ENCODE results near the gene TEX261. TPM values are rescaled to one million over a fixed set of nuclear protein-coding genes. Genes with fewer than 3 reads are reported as not detected.

The TEX261 gene
- total RNA-seq, 1 donor from 2014 or later = 9.4 TPM

DNA sequence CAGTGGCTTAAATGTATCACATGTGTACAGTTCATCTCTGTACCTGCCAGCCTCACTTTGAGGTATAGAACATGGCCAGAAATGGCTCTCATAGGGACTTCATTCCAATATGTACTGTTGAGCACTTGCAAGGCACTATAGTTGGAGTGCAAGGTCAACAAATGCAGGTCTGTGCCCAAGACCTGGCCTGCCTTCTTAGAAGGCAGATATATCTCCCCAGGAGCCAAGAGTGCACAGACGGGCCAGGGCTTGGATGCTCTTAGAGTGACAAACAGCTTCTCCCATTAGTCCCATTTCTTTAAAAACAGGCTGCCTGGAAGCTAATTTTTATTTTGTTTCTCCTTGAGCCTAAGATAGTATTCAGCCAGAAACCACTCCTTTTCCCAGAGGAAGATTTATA lies 7.3 kb downstream of the TEX261 start:
- no peak overlapping the region for H3K4me3 Mint-ChIP-seq
- no peak overlapping the region for H3K27ac ChIP-seq
- H3K9me3 Mint-ChIP-seq = no peaks in the 10 kb centered on the region
- H3K79me2 ChIP-seq (ENCODE audit: low read depth) = no peaks in the 10 kb centered on the region
- no peaks in the 10 kb centered on the region for H3K27me3 ChIP-seq
- DNase-seq (ENCODE audit: low spot score) = no peak
- H3K9me3 ChIP-seq (ENCODE audit: low read depth) = no peaks in the 10 kb centered on the region
- H3K36me3 Mint-ChIP-seq = peaks cover 18% of the 10 kb centered on the region
- no peaks in the 10 kb centered on the region for H3K4me1 Mint-ChIP-seq
- H3K27me3 Mint-ChIP-seq (ENCODE audit: insufficient read depth, low read depth) = peaks cover 5% of the 10 kb centered on the region
- no peak overlapping the region for H3K27ac Mint-ChIP-seq
- TF ChIP-seq EZH2phosphoT487 (IDR thresholded peaks at IDR 0.05) (no peak), EZH2 (IDR thresholded peaks at IDR 0.05) (no peak)
- TF ChIP-seq, protein P1, sequence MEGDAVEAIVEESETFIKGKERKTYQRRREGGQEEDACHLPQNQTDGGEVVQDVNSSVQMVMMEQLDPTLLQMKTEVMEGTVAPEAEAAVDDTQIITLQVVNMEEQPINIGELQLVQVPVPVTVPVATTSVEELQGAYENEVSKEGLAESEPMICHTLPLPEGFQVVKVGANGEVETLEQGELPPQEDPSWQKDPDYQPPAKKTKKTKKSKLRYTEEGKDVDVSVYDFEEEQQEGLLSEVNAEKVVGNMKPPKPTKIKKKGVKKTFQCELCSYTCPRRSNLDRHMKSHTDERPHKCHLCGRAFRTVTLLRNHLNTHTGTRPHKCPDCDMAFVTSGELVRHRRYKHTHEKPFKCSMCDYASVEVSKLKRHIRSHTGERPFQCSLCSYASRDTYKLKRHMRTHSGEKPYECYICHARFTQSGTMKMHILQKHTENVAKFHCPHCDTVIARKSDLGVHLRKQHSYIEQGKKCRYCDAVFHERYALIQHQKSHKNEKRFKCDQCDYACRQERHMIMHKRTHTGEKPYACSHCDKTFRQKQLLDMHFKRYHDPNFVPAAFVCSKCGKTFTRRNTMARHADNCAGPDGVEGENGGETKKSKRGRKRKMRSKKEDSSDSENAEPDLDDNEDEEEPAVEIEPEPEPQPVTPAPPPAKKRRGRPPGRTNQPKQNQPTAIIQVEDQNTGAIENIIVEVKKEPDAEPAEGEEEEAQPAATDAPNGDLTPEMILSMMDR (IDR thresholded peaks at IDR 0.05) = no peak
- no peak overlapping the region for H3K4me2 ChIP-seq
- no peak overlapping the region for H2AFZ ChIP-seq (replicated peaks)
- no peaks in the 10 kb centered on the region for H3F3A ChIP-seq (ENCODE audit: low read depth)
- no peak overlapping the region for H3K9ac ChIP-seq
- no peaks in the 10 kb centered on the region for H3K36me3 ChIP-seq
- H3K4me3 ChIP-seq = no peak overlapping the region
- no peaks in the 10 kb centered on the region for H3K4me1 ChIP-seq
- peaks cover 23% of the 10 kb centered on the region for H4K20me1 ChIP-seq (ENCODE audit: low read depth)

DNA sequence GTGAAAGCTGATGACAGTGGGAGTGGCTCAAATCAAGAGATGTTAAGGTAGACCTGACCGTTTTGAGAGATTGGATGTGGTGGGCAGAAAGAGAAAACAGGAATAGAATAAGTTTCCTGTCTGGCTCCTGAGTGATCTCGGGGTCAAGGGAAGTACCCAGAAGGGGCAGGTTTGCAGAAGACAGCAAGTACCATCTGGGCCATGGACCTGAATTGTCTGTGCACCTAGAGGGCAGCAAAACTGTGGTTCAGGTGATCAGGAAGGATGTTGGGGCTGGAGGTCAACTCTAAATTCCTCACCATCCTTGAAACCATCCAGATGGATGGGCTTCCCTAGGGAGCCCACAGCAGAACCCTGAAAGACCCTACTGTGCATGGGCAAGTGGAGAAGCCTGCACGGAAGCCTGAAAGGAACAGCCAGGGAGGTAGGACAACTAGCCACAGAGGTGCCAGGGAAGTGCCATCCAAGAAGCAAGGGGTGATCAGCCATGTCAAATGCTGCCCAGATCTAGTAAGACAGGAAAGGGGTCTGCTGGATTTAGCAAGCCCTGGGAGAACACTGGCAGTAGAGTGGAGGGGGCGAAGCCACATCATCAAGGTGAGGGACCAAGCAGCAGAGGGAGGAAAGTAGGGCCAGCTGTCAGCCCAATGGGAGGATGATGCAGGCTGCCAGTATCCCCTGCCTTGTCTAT lies 8.0 kb downstream of the TEX261 start:
- H3K79me2 ChIP-seq (ENCODE audit: low read depth) = no peaks in the 10 kb centered on the region

DNA sequence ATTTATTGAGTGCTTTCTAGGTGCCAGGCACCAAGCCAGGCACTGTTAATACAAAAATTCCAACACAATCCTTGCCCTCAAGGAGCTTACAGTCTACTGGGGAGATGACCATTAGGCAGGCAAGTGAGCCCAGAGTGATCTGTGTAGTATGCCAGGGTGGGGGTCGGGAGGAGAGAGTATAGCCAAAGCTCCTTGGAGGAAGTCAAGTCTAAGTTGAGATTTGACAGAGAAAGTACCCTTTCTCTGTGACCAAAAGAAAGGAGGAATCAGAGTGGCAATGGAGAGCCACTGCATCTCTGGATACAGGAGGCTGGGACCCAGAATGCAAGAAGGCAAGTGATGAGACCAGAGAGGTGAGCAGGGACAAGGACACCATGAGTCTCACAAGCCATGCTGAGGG lies 8.7 kb downstream of the TEX261 start:
- Histone ChIP-seq H3K4me3 (no peak overlapping the region), H3K4me1 (no peaks in the 10 kb centered on the region), H3K4me2 (no peak overlapping the region), H3F3A (ENCODE audit: low read depth) (no peaks in the 10 kb centered on the region), H3K9me3 (ENCODE audit: low read depth) (no peaks in the 10 kb centered on the region), H3K9ac (no peak overlapping the region), H4K20me1 (ENCODE audit: low read depth) (peaks cover 25% of the 10 kb centered on the region), H2AFZ (replicated peaks) (no peak overlapping the region), H3K27me3 (no peaks in the 10 kb centered on the region), H3K79me2 (ENCODE audit: low read depth) (no peaks in the 10 kb centered on the region), H3K36me3 (no peaks in the 10 kb centered on the region), H3K27ac (no peak overlapping the region)
- DNase-seq (ENCODE audit: low spot score) = no peak
- Mint-ChIP-seq H3K27ac (no peak overlapping the region), H3K27me3 (ENCODE audit: insufficient read depth, low read depth) (peaks cover 2% of the 10 kb centered on the region), H3K9me3 (no peaks in the 10 kb centered on the region), H3K4me1 (no peaks in the 10 kb centered on the region), H3K4me3 (no peak overlapping the region), H3K36me3 (peaks cover 14% of the 10 kb centered on the region)
- TF ChIP-seq, protein P1 (IDR thresholded peaks at IDR 0.05) = no peak
- no peak for TF ChIP-seq EZH2phosphoT487 (IDR thresholded peaks at IDR 0.05)
- TF ChIP-seq EZH2 (IDR thresholded peaks at IDR 0.05) = no peak

More for the DNA sequence above, 8.0 kb downstream of the TEX261 start:
- no peaks in the 10 kb centered on the region for H3K9me3 ChIP-seq (ENCODE audit: low read depth)
- H3F3A ChIP-seq (ENCODE audit: low read depth) = no peaks in the 10 kb centered on the region
- H3K36me3 ChIP-seq = no peaks in the 10 kb centered on the region
- TF ChIP-seq, protein P1 (IDR thresholded peaks at IDR 0.05) = no peak
- TF ChIP-seq EZH2phosphoT487 (IDR thresholded peaks at IDR 0.05) = no peak
- TF ChIP-seq EZH2 (IDR thresholded peaks at IDR 0.05) = no peak
- no peaks in the 10 kb centered on the region for H3K4me1 ChIP-seq
- H3K4me2 ChIP-seq = no peak overlapping the region
- Mint-ChIP-seq H3K9me3 (no peaks in the 10 kb centered on the region), H3K27ac (no peak overlapping the region), H3K27me3 (ENCODE audit: insufficient read depth, low read depth) (peaks cover 5% of the 10 kb centered on the region), H3K4me3 (no peak overlapping the region), H3K36me3 (peaks cover 16% of the 10 kb centered on the region), H3K4me1 (no peaks in the 10 kb centered on the region)
- H3K9ac ChIP-seq = no peak overlapping the region
- no peak for DNase-seq (ENCODE audit: low spot score)
- H3K4me3 ChIP-seq = no peak overlapping the region
- no peak overlapping the region for H3K27ac ChIP-seq
- peaks cover 23% of the 10 kb centered on the region for H4K20me1 ChIP-seq (ENCODE audit: low read depth)
- no peaks in the 10 kb centered on the region for H3K27me3 ChIP-seq
- no peak overlapping the region for H2AFZ ChIP-seq (replicated peaks)

Data from neural progenitor cell (in vitro differentiated cells).